ENCODE measurements around the gene ACTRT2.

- TF ChIP-seq CTCF (conservative IDR thresholded peaks at IDR 0.05; ENCODE audit: low read depth, low read length): no peak
- TF ChIP-seq EZH2 (IDR thresholded peaks at IDR 0.05; ENCODE audit: borderline replicate concordance, low read depth, low read length, poor library complexity, severe bottlenecking): no peak
Observed at GRCh38 chr1:2971609-2972008, 49.7 kb upstream of the ACTRT2 start.
